Trophoblast cell (in vitro differentiated cells and primary cell): ENCODE data around the gene CACNA2D2.

Source experiments
- DNase-seq, 2 donors: peaks; one replicate each; pipeline ENCODE4 v3.0.0-alpha.2; 2016
- H2AFZ ChIP-seq: 2 replicates; pipeline ENCODE4 v1.6.1; 2013; ENCODE audit warnings: low read length, moderate library complexity, mild to moderate bottlenecking; ENCODE audit not compliant: insufficient read depth, poor library complexity
- H2AK5ac ChIP-seq: 2 replicates; pipeline ENCODE4 v1.6.1; 2013; ENCODE audit warnings: mild to moderate bottlenecking, low read length
- H2BK120ac ChIP-seq: 2 replicates; pipeline ENCODE4 v1.6.1; 2013; ENCODE audit warnings: low read length, mild to moderate bottlenecking, moderate library complexity; ENCODE audit not compliant: insufficient read depth, poor library complexity
- H2BK12ac ChIP-seq: 2 replicates; pipeline ENCODE4 v1.6.1; 2013; ENCODE audit warnings: mild to moderate bottlenecking, low read length, moderate library complexity
- H2BK5ac ChIP-seq: 2 replicates; pipeline ENCODE4 v1.6.1; 2013; ENCODE audit warnings: low read length, low read depth, moderate library complexity, mild to moderate bottlenecking; ENCODE audit not compliant: poor library complexity
- H3K14ac ChIP-seq: 2 replicates; pipeline ENCODE4 v1.6.1; 2013; ENCODE audit warnings: mild to moderate bottlenecking, low read length
- H3K18ac ChIP-seq: 2 replicates; pipeline ENCODE4 v1.6.1; 2013; ENCODE audit warnings: mild to moderate bottlenecking, low read length
- H3K23ac ChIP-seq: 2 replicates; pipeline ENCODE4 v1.6.1; 2013; ENCODE audit warnings: low read length
- H3K27ac ChIP-seq: 2 replicates; pipeline ENCODE4 v1.5.1; 2013; ENCODE audit warnings: low read depth, mild to moderate bottlenecking, inconsistent platforms, low read length, moderate library complexity
- H3K27me3 ChIP-seq: 2 replicates; pipeline ENCODE4 v1.6.1; 2013; ENCODE audit warnings: inconsistent platforms, mild to moderate bottlenecking, low read length, moderate library complexity; ENCODE audit not compliant: insufficient read depth
- H3K36me3 ChIP-seq, 2 experiments: 1 replicate in 1 of 2; 2 replicates in 1 of 2; pipeline ENCODE4 v1.6.1; 2013; ENCODE audit warnings: low read length in 2 of 2, mild to moderate bottlenecking in 2 of 2, moderate library complexity in 1 of 2; ENCODE audit not compliant: insufficient read depth in 2 of 2, control insufficient read depth in 1 of 2
- H3K4ac ChIP-seq: 2 replicates; pipeline ENCODE4 v1.6.1; 2013; ENCODE audit warnings: low read depth, mild to moderate bottlenecking, low read length, moderate library complexity
- H3K4me1 ChIP-seq, 2 experiments: 1 replicate in 1 of 2; 2 replicates in 1 of 2; pipeline ENCODE4 v1.6.1; 2013; ENCODE audit warnings: low read length in 2 of 2, mild to moderate bottlenecking in 2 of 2, moderate library complexity in 1 of 2; ENCODE audit not compliant: insufficient read depth in 2 of 2, control insufficient read depth in 1 of 2
- H3K4me2 ChIP-seq: 2 replicates; pipeline ENCODE4 v1.6.1; 2013; ENCODE audit warnings: inconsistent platforms, mild to moderate bottlenecking, low read length, moderate library complexity
- H3K4me3 ChIP-seq: 2 replicates; pipeline ENCODE4 v1.5.1; 2013; ENCODE audit warnings: mild to moderate bottlenecking, low read depth, low read length, inconsistent platforms
- H3K79me1 ChIP-seq: one replicate; pipeline ENCODE4 v1.6.1; 2013; ENCODE audit warnings: low read length
- H3K79me2 ChIP-seq: 2 replicates; pipeline ENCODE4 v1.6.1; 2013; ENCODE audit warnings: low read length, mild to moderate bottlenecking; ENCODE audit not compliant: control insufficient read depth, insufficient read depth, poor library complexity
- H3K9ac ChIP-seq: 2 replicates; pipeline ENCODE4 v1.6.1; 2013; ENCODE audit warnings: mild to moderate bottlenecking, low read length
- H3K9me3 ChIP-seq: 2 replicates; pipeline ENCODE4 v1.6.1; 2013; ENCODE audit warnings: low read depth, mild to moderate bottlenecking, control low read depth, inconsistent platforms, low read length; ENCODE audit not compliant: insufficient read depth
- H4K12ac ChIP-seq: 2 replicates; pipeline ENCODE4 v1.6.1; 2013; ENCODE audit warnings: low read depth, mild to moderate bottlenecking, low read length, moderate library complexity
- H4K8ac ChIP-seq: 2 replicates; pipeline ENCODE4 v1.6.1; 2013; ENCODE audit warnings: low read depth, mild to moderate bottlenecking, low read length, moderate library complexity
- H4K91ac ChIP-seq: one replicate; pipeline ENCODE4 v1.6.1; 2013; ENCODE audit warnings: low read depth, mild to moderate bottlenecking, low read length, moderate library complexity
- WGBS: extraction: QIAGEN DNeasy Blood & Tissue Kit; methylation state at CpG from one replicate; pipeline ENCODE4 v1.1.7; 2013; ENCODE audit warnings: missing lambda C conversion rate; ENCODE audit not compliant: insufficient read length, insufficient coverage; ENCODE audit errors: extremely low coverage; 5-methylcytosine and 5-hydroxymethylcytosine counted together

Gene CACNA2D2

DNA sequence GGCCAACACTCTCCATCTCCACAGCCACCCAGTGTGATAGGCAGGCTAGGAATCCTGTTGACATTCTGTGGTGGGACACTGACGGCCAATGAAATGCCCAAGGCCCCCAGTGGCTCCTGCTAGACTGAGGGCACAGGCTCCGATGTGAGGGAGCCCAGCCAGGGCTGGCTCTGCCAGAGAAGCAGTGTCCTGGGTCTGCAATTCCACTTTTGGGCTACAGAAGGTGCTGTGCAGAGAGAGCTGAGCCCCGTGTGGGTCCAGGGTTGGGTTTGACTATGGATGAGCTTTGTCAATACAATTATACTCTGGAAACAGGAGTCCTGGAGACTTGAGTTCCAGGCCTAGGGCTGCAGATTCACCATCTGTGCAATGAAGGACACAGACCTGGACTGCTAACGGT is 88.4 kb downstream of the CACNA2D2 start:
- Histone ChIP-seq H2BK5ac (no peak overlapping the region), H3K36me3 (no peaks in the 10 kb centered on the region), H4K91ac (no peak overlapping the region), H3K79me1 (no peaks in the 10 kb centered on the region), H3K27me3 (no peaks in the 10 kb centered on the region), H4K8ac (no peak overlapping the region), H2BK120ac (no peak overlapping the region), H2AFZ (no peak overlapping the region), H3K4me2 (no peak overlapping the region), H3K18ac (no peak overlapping the region), H2BK12ac (no peak overlapping the region), H3K4ac (no peak overlapping the region), H3K4me3 (no peak overlapping the region), H3K9me3 (peaks cover 2% of the 10 kb centered on the region), H3K4me1 (no peaks in the 10 kb centered on the region), H2AK5ac (no peak overlapping the region), H3K9ac (no peak overlapping the region), H3K23ac (no peak overlapping the region), H3K79me2 (no peaks in the 10 kb centered on the region), H4K12ac (no peak overlapping the region), H3K27ac (no peak overlapping the region), H3K14ac (no peak overlapping the region)
- WGBS = no CpG with 5 or more reads among the region's 4 CpGs
- DNase-seq = no peak

- Histone ChIP-seq H3K79me2 (no peaks in the 10 kb centered on the region), H3K23ac (no peak overlapping the region), H3K4ac (no peak overlapping the region), H3K4me2 (no peak overlapping the region), H4K91ac (no peak overlapping the region), H3K4me1 (no peaks in the 10 kb centered on the region), H4K12ac (no peak overlapping the region), H3K27ac (no peak overlapping the region), H2BK12ac (no peak overlapping the region), H3K9ac (no peak overlapping the region), H3K18ac (no peak overlapping the region), H4K8ac (no peak overlapping the region), H3K4me3 (no peak overlapping the region), H3K14ac (no peak overlapping the region), H3K79me1 (no peaks in the 10 kb centered on the region), H2AFZ (no peak overlapping the region), H2AK5ac (no peak overlapping the region), H3K9me3 (peaks cover 2% of the 10 kb centered on the region), H2BK5ac (no peak overlapping the region), H3K36me3 (no peaks in the 10 kb centered on the region), H2BK120ac (no peak overlapping the region), H3K27me3 (no peaks in the 10 kb centered on the region)
- DNase-seq = no peak
- no CpG with 5 or more reads among the region's 14 CpGs for WGBS
Observed at GRCh38 chr3:50414616-50415015, 88.8 kb downstream of the CACNA2D2 start.

- H3K4me1 ChIP-seq = no peaks in the 10 kb centered on the region
- H2AK5ac ChIP-seq = no peak overlapping the region
- H3K18ac ChIP-seq = no peak overlapping the region
- H2BK5ac ChIP-seq = no peak overlapping the region
- H3K4me3 ChIP-seq = no peak overlapping the region
- no peak overlapping the region for H3K14ac ChIP-seq
- no peaks in the 10 kb centered on the region for H3K27me3 ChIP-seq
- H3K79me1 ChIP-seq = no peaks in the 10 kb centered on the region
- no peak overlapping the region for H3K4me2 ChIP-seq
- H2BK12ac ChIP-seq = no peak overlapping the region
- no peak overlapping the region for H4K8ac ChIP-seq
- H3K27ac ChIP-seq = no peak overlapping the region
- H3K4ac ChIP-seq = no peak overlapping the region
- H3K9me3 ChIP-seq = peaks cover 2% of the 10 kb centered on the region
- H3K9ac ChIP-seq = no peak overlapping the region
- no peaks in the 10 kb centered on the region for H3K36me3 ChIP-seq
- H2BK120ac ChIP-seq = no peak overlapping the region
- no peak overlapping the region for H4K91ac ChIP-seq
- no peak overlapping the region for H2AFZ ChIP-seq
- no peak for DNase-seq
- H3K79me2 ChIP-seq = no peaks in the 10 kb centered on the region
- no peak overlapping the region for H3K23ac ChIP-seq
- H4K12ac ChIP-seq = no peak overlapping the region
- WGBS = 100% methylated on average over 3 of the region's 11 CpGs
Observed at GRCh38 chr3:50412231-50412754, 91.1 kb downstream of the CACNA2D2 start.

DNA sequence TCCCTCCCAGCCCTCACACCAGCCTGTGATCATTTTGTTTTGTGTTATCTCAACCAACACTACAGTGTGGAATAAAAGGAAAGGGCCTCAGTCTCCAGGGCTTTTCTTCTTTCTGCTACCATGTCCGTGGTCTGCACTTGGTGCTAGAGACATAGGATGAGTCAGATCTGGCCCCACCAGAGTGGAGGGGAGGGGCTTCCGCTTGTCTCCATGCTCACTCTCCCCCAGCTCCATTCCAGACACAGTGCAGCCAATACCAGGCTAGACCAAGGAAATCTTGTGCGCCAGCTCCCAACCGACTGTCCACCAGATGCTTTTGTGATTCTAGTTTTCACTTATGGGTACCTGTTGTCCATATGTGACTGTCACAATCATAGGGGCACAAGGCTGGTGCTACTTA is 92.2 kb downstream of the CACNA2D2 start:
- WGBS = no CpG with 5 or more reads among the region's 4 CpGs

More for the DNA sequence above, 92.2 kb downstream of the CACNA2D2 start:
- Histone ChIP-seq H3K79me1 (no peaks in the 10 kb centered on the region), H3K9me3 (no peaks in the 10 kb centered on the region), H3K23ac (no peak overlapping the region), H3K27ac (no peak overlapping the region), H2BK12ac (no peak overlapping the region), H2AFZ (no peak overlapping the region), H3K36me3 (no peaks in the 10 kb centered on the region), H3K4me3 (no peak overlapping the region), H3K14ac (no peak overlapping the region), H3K18ac (no peak overlapping the region), H3K79me2 (no peaks in the 10 kb centered on the region), H3K27me3 (no peaks in the 10 kb centered on the region), H3K9ac (no peak overlapping the region), H3K4me1 (no peaks in the 10 kb centered on the region), H3K4ac (no peak overlapping the region), H2BK5ac (no peak overlapping the region), H4K12ac (no peak overlapping the region), H3K4me2 (no peak overlapping the region), H4K91ac (no peak overlapping the region), H4K8ac (no peak overlapping the region), H2AK5ac (no peak overlapping the region), H2BK120ac (no peak overlapping the region)
- no peak for DNase-seq
